ENCODE data around the gene ZNF473.

The ZNF473 gene

GRCh38 chr19:50026550-50026906 is 723 bp downstream of the ZNF473 start:
- in situ Hi-C loops (cut with MboI; ENCODE audit: low pct_unique_long_range_greater_than_20kb, low sequenced_read_pairs, unreplicated experiment) = no loop called here
- DNase-seq (ENCODE audit: low spot score) = no peak
- no peak for TF ChIP-seq CTCF (IDR thresholded peaks at IDR 0.05; ENCODE audit: extremely low read depth, insufficient read depth, missing control alignments)

GRCh38 chr19:50030225-50030624 is 4.4 kb downstream of the ZNF473 start:
- in situ Hi-C loops (cut with MboI; ENCODE audit: low pct_unique_long_range_greater_than_20kb, low sequenced_read_pairs, unreplicated experiment) = no loop called here
- no peak for TF ChIP-seq CTCF (IDR thresholded peaks at IDR 0.05; ENCODE audit: extremely low read depth, insufficient read depth, missing control alignments)
- no peak for DNase-seq (ENCODE audit: low spot score)

- no peak for TF ChIP-seq CTCF (IDR thresholded peaks at IDR 0.05; ENCODE audit: extremely low read depth, insufficient read depth, missing control alignments)
- in situ Hi-C loops (cut with MboI; ENCODE audit: low pct_unique_long_range_greater_than_20kb, low sequenced_read_pairs, unreplicated experiment) = no loop called here
- DNase-seq (ENCODE audit: low spot score) = no peak
Measured at GRCh38 chr19:50030937-50031336, 5.1 kb downstream of the ZNF473 start.

- DNase-seq (ENCODE audit: low spot score) = no peak
- in situ Hi-C loops (cut with MboI; ENCODE audit: low pct_unique_long_range_greater_than_20kb, low sequenced_read_pairs, unreplicated experiment) = no loop called here
- no peak for TF ChIP-seq CTCF (IDR thresholded peaks at IDR 0.05; ENCODE audit: extremely low read depth, insufficient read depth, missing control alignments)
Measured at GRCh38 chr19:50036908-50037307, 11.1 kb downstream of the ZNF473 start.

GRCh38 chr19:50039968-50040367 is 14.2 kb downstream of the ZNF473 start:
- DNase-seq (ENCODE audit: low spot score) = no peak
- no peak for TF ChIP-seq CTCF (IDR thresholded peaks at IDR 0.05; ENCODE audit: extremely low read depth, insufficient read depth, missing control alignments)
- in situ Hi-C loops (cut with MboI; ENCODE audit: low pct_unique_long_range_greater_than_20kb, low sequenced_read_pairs, unreplicated experiment) = no loop called here

GRCh38 chr19:50040967-50041366 is 15.2 kb downstream of the ZNF473 start:
- in situ Hi-C loops (cut with MboI; ENCODE audit: low pct_unique_long_range_greater_than_20kb, low sequenced_read_pairs, unreplicated experiment) = no loop called here
- TF ChIP-seq CTCF (IDR thresholded peaks at IDR 0.05; ENCODE audit: extremely low read depth, insufficient read depth, missing control alignments) = no peak
- no peak for DNase-seq (ENCODE audit: low spot score)

Measured in GM13977 (cell line).